HG03457 (cell line): ENCODE measurements around the gene FGD3.
"Not testable (repeated sequence)": the region's sequence is repeated elsewhere in the genome, so short reads cannot be mapped to it uniquely, and the experiment has no call there.

Experiments
- ATAC-seq: cut with Tn5 transposase; IDR thresholded peaks from one replicate; pipeline ENCODE4 v1.9.1; 2021; ENCODE audit warnings: moderate number of reproducible peaks; ENCODE audit not compliant: unreplicated experiment

The FGD3 gene, protein sequence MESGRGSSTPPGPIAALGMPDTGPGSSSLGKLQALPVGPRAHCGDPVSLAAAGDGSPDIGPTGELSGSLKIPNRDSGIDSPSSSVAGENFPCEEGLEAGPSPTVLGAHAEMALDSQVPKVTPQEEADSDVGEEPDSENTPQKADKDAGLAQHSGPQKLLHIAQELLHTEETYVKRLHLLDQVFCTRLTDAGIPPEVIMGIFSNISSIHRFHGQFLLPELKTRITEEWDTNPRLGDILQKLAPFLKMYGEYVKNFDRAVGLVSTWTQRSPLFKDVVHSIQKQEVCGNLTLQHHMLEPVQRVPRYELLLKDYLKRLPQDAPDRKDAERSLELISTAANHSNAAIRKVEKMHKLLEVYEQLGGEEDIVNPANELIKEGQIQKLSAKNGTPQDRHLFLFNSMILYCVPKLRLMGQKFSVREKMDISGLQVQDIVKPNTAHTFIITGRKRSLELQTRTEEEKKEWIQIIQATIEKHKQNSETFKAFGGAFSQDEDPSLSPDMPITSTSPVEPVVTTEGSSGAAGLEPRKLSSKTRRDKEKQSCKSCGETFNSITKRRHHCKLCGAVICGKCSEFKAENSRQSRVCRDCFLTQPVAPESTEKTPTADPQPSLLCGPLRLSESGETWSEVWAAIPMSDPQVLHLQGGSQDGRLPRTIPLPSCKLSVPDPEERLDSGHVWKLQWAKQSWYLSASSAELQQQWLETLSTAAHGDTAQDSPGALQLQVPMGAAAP

GRCh38 chr9:92947268-92948037, at the start of gene FGD3:
TSS of gene FGD3 (plus strand) at chr9:92947523. CDS start at chr9:92976257, 28,734 bp downstream.
- ATAC-seq, result no peak

GRCh38 chr9:92905137-92905536, 42.2 kb upstream of the FGD3 start:
- not testable (repeated sequence) for ATAC-seq

DNA sequence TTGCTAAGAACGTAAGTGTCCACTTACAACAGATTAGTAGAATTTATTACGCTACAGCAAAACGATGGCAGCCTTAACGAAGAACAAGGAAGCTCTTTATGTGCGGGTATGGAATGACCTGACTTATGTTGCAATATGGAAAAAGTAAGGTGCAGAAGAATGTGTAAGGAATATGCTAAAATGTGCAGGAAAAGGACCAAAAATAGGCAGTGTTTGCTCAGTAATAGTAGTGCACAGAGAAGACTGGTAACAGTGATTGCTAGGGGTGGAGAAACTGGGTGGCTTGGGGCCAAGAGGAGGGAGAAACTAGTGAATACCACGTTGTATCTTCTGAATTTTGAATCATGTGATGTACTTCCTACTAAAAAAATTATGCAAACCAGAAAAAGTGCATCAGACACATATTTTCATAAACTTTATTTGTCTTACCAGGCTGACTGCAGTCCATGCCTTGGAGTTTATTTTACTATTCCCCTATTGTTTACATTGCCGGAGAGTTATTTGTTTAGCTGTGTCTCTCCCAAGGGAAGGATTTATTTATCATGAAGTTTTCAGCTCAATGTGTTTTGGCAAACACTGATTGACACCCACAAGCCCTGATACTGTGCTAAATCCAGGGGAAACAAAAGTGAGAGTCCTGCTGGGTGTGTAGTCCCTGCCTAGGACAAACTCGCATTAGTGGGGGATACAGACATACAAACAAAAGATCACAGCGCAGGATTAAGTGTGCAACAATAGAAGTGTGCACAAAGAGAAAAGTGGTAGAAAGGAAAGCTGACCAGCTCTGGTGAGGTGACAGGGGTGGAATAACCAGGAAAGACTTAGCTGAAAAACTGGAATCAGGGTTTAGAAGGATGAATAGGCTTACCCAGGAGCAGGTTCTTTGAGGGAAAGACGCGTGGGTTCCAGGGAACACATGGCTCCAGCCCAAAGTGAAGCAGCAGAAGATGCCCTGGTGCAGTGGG, 35.5 kb upstream of the FGD3 start:
- ATAC-seq, result no peak

- ATAC-seq, result no peak
Observed at GRCh38 chr9:92917176-92917800, 30.0 kb upstream of the FGD3 start.

DNA sequence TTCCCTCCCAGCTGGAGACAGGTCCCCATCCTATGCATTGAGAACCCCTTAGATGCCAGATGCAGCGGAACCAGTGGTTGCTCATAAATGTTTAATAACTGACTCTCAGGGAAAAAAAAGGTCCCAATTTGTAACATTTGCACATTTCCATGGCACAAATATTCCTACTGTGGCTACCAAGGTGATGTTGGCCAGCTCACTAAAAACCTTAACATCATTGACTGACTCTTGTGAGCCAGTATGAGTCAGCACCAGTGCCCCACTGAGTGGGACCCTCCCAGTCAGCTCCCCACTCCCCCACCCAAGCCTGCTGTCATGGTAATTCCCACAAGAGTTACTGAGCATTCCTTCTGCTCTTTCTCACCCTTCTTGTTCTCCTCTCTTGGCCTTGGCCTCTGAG, 26.9 kb upstream of the FGD3 start:
- ATAC-seq, result no peak

DNA sequence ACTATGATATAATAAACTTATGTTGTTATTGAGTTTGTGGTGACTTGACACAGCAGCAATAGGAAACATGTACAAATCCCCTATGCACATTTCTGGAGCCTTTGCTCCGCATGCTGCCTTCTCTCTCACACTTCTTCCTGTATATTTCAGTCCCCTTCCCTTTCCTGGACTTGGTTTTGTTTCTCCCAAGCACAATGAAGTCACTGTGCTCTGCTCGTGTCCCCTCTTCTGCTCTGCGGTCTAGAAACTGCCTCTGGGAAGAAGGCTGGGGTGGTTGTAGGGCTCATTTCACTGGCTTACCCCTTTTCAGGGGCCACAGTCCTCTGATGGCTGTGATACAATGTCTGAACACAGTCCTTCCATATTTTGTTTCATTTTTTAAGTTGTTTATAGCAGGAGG, 15.7 kb upstream of the FGD3 start:
- no peak for ATAC-seq

- ATAC-seq, result no peak
Observed at GRCh38 chr9:92934321-92934720, 13.0 kb upstream of the FGD3 start.

- no peak for ATAC-seq
Observed at GRCh38 chr9:92938025-92938424, 9.3 kb upstream of the FGD3 start.

GRCh38 chr9:92941861-92942260, 5.5 kb upstream of the FGD3 start:
- ATAC-seq, result no peak

DNA sequence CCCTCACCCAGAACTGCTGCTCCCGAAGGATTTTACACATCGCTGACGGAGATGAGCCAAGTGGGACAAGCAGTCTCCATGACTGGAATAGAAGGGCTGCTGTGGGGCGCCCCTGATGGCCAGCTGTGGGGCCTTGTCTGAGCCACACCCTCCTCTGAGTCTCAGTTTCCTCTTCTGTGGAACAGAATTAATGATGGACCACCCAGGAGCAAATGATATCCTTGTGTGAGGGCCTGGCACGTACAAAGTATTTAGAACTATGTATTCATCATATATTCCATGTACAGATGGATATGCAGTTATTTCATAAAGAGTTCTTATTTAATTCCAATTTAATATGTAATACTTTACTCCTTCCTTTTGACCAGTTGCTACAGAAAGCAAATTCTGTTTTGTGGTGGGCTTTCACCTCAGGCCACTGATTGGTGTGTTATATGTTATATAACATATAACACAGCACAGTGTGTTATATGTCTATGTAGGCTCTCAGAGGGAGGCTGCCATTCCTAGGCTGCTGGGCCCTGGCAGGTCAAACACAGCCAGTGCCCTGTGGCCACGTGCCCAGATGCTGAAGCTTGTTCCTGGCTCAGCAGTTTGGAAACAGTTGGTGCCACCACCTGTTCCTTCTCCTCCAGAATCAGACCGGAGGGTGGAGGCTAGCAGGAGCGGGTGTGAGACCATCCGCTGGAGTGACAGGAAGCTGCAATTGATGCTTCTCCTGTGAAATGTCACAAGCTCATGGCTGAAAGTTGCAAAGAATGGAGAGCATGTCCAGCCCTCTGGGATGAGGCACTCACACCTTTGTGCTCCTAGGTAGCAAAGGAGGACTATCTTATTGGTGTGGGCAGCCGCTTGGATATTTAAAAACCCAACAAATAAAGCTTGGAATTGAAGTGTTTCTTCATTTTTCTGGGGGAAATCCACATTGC, 4.4 kb upstream of the FGD3 start:
- ATAC-seq, result no peak

GRCh38 chr9:92944921-92945320, 2.4 kb upstream of the FGD3 start:
- ATAC-seq, result no peak

DNA sequence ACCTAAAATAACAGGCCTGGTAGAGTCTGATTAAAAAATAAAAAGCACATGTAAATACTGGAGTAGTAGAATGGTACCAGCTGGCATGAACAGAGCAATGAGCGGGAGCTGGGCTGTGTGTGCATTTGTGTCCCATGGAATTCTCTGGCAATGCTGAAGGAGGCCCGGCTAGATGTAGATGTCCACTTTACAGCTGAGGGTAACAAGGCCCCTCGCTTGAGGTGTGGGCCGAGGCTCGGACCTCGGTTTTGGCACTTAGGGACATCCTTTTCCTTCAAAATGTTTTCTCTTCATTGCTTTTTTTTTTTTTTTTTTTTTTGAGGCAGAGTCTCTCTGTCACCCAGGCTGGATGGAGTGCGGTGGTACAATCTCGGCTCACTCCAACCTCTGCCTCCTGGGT, 1.5 kb upstream of the FGD3 start:
- no peak for ATAC-seq

GRCh38 chr9:92948038-92948534, 763 bp downstream of the FGD3 start:
- no peak for ATAC-seq

DNA sequence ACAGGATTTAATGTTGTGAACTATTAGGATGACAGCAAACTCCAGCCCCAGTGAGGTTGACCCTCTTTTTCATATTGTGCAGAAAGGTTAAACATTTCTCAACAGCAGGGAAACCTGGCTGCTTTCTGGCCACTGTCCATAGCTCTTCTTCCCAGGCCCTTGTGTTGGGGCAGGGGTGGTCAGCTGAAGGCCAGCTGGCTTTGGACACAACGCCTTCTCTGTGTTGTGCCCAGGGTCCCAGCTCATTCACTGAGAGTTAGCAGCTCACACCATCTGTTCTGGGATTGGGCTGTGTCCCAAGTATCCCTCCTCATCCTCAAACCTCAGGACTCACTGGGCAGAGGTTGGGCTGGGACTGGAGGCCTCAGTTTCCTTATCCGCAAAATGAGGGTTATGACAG, 1.3 kb downstream of the FGD3 start:
- ATAC-seq, result no peak

DNA sequence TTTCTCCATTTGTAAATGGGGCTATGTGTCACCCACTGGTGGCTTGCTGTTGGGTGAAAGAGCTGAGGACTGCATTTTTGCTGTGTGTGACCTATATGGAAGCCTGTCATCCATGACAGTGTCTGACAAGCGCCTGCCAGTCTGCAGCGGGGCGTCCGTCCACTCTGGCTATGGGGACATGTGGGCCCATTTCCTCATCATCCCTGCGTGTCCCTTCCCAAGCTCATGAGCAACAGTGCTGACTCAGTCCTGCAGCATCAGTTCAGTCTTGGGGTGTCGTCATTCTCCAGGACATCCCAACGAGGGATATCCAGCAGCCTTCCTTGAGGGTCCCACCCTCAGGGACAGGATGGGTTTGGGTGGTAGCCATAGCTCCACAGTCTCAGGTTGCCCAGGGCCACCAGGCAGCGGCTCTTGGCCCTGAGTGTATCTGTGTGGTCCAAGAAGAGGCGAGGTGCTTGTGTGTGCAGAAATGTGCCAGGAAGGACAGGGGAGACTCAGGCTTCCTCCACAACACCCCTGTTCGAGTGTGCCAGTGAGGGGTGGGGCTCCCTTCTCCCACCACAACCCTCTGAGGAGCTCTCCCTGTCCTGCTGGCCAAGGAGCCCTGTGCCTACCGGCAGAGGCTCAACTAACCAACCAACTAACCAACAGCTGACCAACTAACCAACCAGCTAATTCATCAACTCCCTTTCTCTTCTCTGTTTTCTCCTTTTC, 2.1 kb downstream of the FGD3 start:
- no peak for ATAC-seq

DNA sequence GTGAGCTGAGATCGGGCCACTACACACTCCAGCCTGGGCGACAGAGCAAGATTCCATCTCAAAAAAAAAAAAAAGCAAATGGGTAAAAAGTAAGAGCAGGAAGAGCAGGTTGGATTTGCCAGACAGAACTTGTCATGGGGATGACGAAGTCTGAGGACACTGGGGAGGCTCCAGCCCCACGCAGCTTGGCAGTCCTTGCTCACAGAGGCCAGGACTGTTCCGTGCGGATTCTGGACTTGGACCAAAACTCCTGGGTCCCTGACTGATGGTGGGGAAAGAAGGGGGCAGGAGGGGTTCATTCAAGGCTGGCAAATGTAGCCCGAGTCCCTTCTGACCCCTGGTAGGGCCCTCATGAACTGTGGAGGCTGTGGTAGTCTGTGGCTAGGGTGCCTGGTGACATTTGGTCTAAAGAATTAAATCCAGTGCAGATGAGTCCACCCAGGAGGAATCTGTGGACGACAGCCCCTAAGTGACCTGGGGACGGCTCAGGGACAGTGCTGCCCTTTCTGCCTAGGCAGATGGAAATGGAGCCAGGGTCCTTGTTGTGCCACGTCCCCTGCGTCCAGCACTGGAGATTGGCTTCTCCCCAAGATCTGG, 3.1 kb downstream of the FGD3 start:
- ATAC-seq, result no peak

DNA sequence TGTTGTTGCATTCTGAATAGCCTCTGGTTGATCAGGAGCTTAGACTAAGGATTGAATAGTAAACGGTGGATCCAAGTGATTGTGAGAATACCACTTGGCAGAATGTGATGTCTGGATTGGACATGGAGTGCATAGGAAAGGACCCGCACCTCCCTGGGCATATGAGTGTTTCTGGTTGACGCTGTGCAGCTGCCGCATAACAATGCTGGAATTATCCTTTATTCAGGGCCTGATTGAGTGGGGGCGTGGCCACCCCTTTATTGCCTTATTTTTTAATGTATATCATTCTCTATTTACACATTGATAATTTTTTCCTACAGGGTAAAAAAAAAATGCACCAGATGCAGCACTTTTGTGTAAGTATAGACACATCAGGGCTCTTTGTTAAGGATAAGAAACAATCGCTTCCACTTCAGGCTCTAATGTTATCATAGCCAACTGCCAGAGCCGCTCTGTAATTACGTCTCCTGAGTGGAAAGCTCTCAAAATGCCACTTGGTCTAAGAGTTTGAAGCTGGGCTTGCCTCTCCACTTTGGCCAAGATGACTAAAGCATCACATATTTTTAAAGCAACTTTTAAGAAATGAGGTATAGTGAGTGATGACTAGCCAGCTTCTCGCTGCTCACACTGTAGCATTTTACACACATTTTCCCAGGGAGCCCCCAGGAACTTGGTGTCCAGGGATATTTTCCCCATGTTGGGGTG, 5.7 kb downstream of the FGD3 start:
- ATAC-seq, result no peak
